Sigmoid colon (tissue), 7 donors: Measurements from ENCODE around the gene TRAP1. TPM values are rescaled to one million over a fixed set of nuclear protein-coding genes. Genes with fewer than 3 reads are reported as not detected.

Experiments
- DNase-seq: peaks from one replicate; pipeline ENCODE4 v3.0.0-alpha.2; 2019
- H3K27ac ChIP-seq, 4 donors: fragments of 200-600 bp; sonication (generic); one replicate each; pipeline ENCODE4 v1.5.1; 2016 to 2019; ENCODE audit warnings: mild to moderate bottlenecking in 1 of 4
- H3K27me3 ChIP-seq, 3 donors: fragments of 200-600 bp; sonication (generic); one replicate each; pipeline ENCODE4 v1.5.1; 2019; ENCODE audit warnings: mild to moderate bottlenecking in 1 of 3
- H3K36me3 ChIP-seq, 4 donors: fragments of 200-600 bp; sonication (generic); one replicate each; pipeline ENCODE4 v1.5.1; 2016 to 2019
- H3K4me1 ChIP-seq, 4 donors: fragments of 200-600 bp; sonication (generic); one replicate each; pipeline ENCODE4 v1.5.1; 2017 to 2019
- H3K4me3 ChIP-seq, 4 donors: fragments of 200-600 bp; sonication (generic); one replicate each; pipeline ENCODE4 v1.5.1; 2017 to 2019; ENCODE audit warnings: mild to moderate bottlenecking in 2 of 4, moderate library complexity in 1 of 4
- H3K9me3 ChIP-seq, 4 donors: fragments of 200-600 bp in 3 of 4; sonication (generic) in 3 of 4; one replicate each; pipeline versions ENCODE4 v1.5.1 to v1.6.1; 2013 to 2019
- CTCF ChIP-seq, 4 experiments: fragments of 450-650 bp in 3 of 4; fragments of 200-600 bp in 1 of 4; IDR thresholded peaks; one replicate each; pipeline ENCODE4 v1.5.1; 2016 to 2019; ENCODE audit warnings: antibody characterized with exemption in 4 of 4, mild to moderate bottlenecking in 3 of 4, moderate library complexity in 2 of 4
- EP300 ChIP-seq, 4 donors: sonication (generic); formaldehyde crosslinking; IDR thresholded peaks; one replicate each; pipeline ENCODE4 v1.6.1; 2017; ENCODE audit warnings: antibody characterized with exemption in 4 of 4
- POLR2A ChIP-seq, 2 donors: fragments of 450-650 bp; IDR thresholded peaks; one replicate each; pipeline ENCODE4 v1.6.1; 2016; ENCODE audit warnings: antibody characterized with exemption in 2 of 2, mild to moderate bottlenecking in 2 of 2, moderate library complexity in 2 of 2
- POLR2AphosphoS5 ChIP-seq, 4 donors: sonication (generic); formaldehyde crosslinking; IDR thresholded peaks; one replicate each; pipeline ENCODE4 v1.6.1; 2017; ENCODE audit warnings: antibody characterized with exemption in 4 of 4
- WGBS, 2 donors: extraction: QIAGEN DNeasy Blood & Tissue Kit; methylation state at CpG; one replicate each; pipeline ENCODE4 v1.1.7; 2013; 5-methylcytosine and 5-hydroxymethylcytosine counted together
- intact Hi-C: fragments of 100-400 bp; cut with DNase I; formaldehyde crosslinking; loops from one replicate; pipeline ENCODE4 v1.15.1; 2023
- polyA plus RNA-seq, 3 donors: library from polyadenylated mRNA; stranded (reverse); fragments of 200-250 nt; gene quantifications; one replicate each; pipeline ENCODE4 v1.2.3, GENCODE V29; 2013
- total RNA-seq, 4 donors: library from RNA; depleted of rRNA; stranded (reverse); fragments of >200 nt; gene quantifications; one replicate each; pipeline ENCODE4 v1.1.0, GENCODE V29; 2016
- donor health status: healthy with polysubstance abuse.
- donor health status: Bipolar disorder and iron deficiency.
- donor health status: healthy.

Gene TRAP1
- total and polyA plus RNA-seq, 7 donors: 17.4 to 64.9 (median 45.6) TPM

- intact Hi-C loops: no loop called here
- H3K4me1 ChIP-seq: peaks cover 0 to 6% (median 2%) of the 10 kb centered on the region in 4 donors
- WGBS, 2 donors: 66 to 90% methylated on average over 13 of the region's 13 CpGs
- TF ChIP-seq POLR2AphosphoS5 (IDR thresholded peaks at IDR 0.05): no peak
- no peaks in the 10 kb centered on the region for H3K27me3 ChIP-seq
- H3K4me3 ChIP-seq: no peak overlapping the region
- no peaks in the 10 kb centered on the region for H3K9me3 ChIP-seq
- DNase-seq: no peak
- peaks cover 0 to 11% (median 4%) of the 10 kb centered on the region in 4 donors for H3K36me3 ChIP-seq
- H3K27ac ChIP-seq: no peak overlapping the region
These were observed 78.2 kb downstream of the TRAP1 start for GRCh38 chr16:3638916-3639644.

GRCh38 chr16:3637371-3637923, 79.9 kb downstream of the TRAP1 start:
- Histone ChIP-seq H3K27me3 (no peaks in the 10 kb centered on the region), H3K36me3 (peaks cover 0 to 11% (median 0%) of the 10 kb centered on the region in 4 donors), H3K9me3 (no peaks in the 10 kb centered on the region), H3K27ac (no peak overlapping the region), H3K4me1 (peaks cover 0 to 6% (median 2%) of the 10 kb centered on the region in 4 donors), H3K4me3 (no peak overlapping the region)
- intact Hi-C loops: no loop called here
- TF ChIP-seq CTCF (IDR thresholded peaks at IDR 0.05) (no peak), EP300 (IDR thresholded peaks at IDR 0.05) (no peak), POLR2AphosphoS5 (IDR thresholded peaks at IDR 0.05) (no peak), POLR2A (IDR thresholded peaks at IDR 0.05) (no peak)
- 38 to 50% methylated on average over 3 of the region's 3 CpGs for WGBS, 2 donors
- peak; percentile 28 for DNase-seq

- Histone ChIP-seq H3K27ac (no peak overlapping the region), H3K36me3 (no peaks in the 10 kb centered on the region), H3K4me3 (no peak overlapping the region), H3K9me3 (no peaks in the 10 kb centered on the region), H3K27me3 (no peaks in the 10 kb centered on the region), H3K4me1 (no peaks in the 10 kb centered on the region)
- no peak for DNase-seq
- 75 to 87% methylated on average over 4 of the region's 4 CpGs for WGBS, 2 donors
- no peak for TF ChIP-seq CTCF (IDR thresholded peaks at IDR 0.05)
- no peak for TF ChIP-seq POLR2A (IDR thresholded peaks at IDR 0.05)
- TF ChIP-seq EP300 (IDR thresholded peaks at IDR 0.05): no peak
- TF ChIP-seq POLR2AphosphoS5 (IDR thresholded peaks at IDR 0.05): no peak
- intact Hi-C loops: no loop called here
These were observed 91.2 kb downstream of the TRAP1 start for GRCh38 chr16:3625911-3626732.

GRCh38 chr16:3625331-3625730, 92.0 kb downstream of the TRAP1 start:
- H3K27ac ChIP-seq: no peak overlapping the region
- H3K36me3 ChIP-seq: no peaks in the 10 kb centered on the region
- no peak overlapping the region for H3K4me3 ChIP-seq
- DNase-seq: no peak
- TF ChIP-seq POLR2A (IDR thresholded peaks at IDR 0.05) (no peak), EP300 (IDR thresholded peaks at IDR 0.05) (no peak), POLR2AphosphoS5 (IDR thresholded peaks at IDR 0.05) (no peak), CTCF (IDR thresholded peaks at IDR 0.05) (no peak)
- no peaks in the 10 kb centered on the region for H3K4me1 ChIP-seq
- intact Hi-C loops: no loop called here
- H3K27me3 ChIP-seq: no peaks in the 10 kb centered on the region
- 87 to 92% methylated on average over 5 of the region's 5 CpGs for WGBS, 2 donors
- no peaks in the 10 kb centered on the region for H3K9me3 ChIP-seq

- no peak for DNase-seq
- H3K36me3 ChIP-seq: no peaks in the 10 kb centered on the region
- H3K27ac ChIP-seq: no peak overlapping the region
- TF ChIP-seq CTCF (IDR thresholded peaks at IDR 0.05) (no peak), POLR2A (IDR thresholded peaks at IDR 0.05) (no peak), EP300 (IDR thresholded peaks at IDR 0.05) (no peak), POLR2AphosphoS5 (IDR thresholded peaks at IDR 0.05) (no peak)
- H3K27me3 ChIP-seq: no peaks in the 10 kb centered on the region
- no peak overlapping the region for H3K4me3 ChIP-seq
- no peaks in the 10 kb centered on the region for H3K4me1 ChIP-seq
- 84 to 90% methylated on average over 3 of the region's 3 CpGs for WGBS, 2 donors
- no peaks in the 10 kb centered on the region for H3K9me3 ChIP-seq
- intact Hi-C loops: no loop called here
These were observed 93.7 kb downstream of the TRAP1 start for GRCh38 chr16:3623642-3624041.
